H9 (cell line): Measurements from ENCODE around the gene HSD17B13. TPM values are rescaled to one million over a fixed set of nuclear protein-coding genes. Genes with fewer than 3 reads are reported as not detected.

ENCODE experiments used
- DNase-seq: peaks from one replicate; pipeline ENCODE4 v3.0.0-alpha.2; 2017
- H2AFZ ChIP-seq: one replicate; pipeline ENCODE4 v1.6.1; 2013; ENCODE audit warnings: mild to moderate bottlenecking, low read length, control low read depth, moderate library complexity
- H2AK5ac ChIP-seq: 2 replicates; pipeline ENCODE4 v1.6.1; 2013; ENCODE audit warnings: low read length, control low read depth, mixed read lengths; ENCODE audit not compliant: insufficient read length
- H2BK120ac ChIP-seq: one replicate; pipeline ENCODE4 v1.6.1; 2013; ENCODE audit warnings: low read depth, mild to moderate bottlenecking, low read length, control low read depth, inconsistent platforms; ENCODE audit not compliant: poor library complexity, severe bottlenecking
- H2BK12ac ChIP-seq: 2 replicates; pipeline ENCODE4 v1.6.1; 2013; ENCODE audit warnings: low read length, control low read depth, mixed read lengths, low read depth; ENCODE audit not compliant: insufficient read length
- H2BK15ac ChIP-seq: 2 replicates; pipeline ENCODE4 v1.6.1; 2013; ENCODE audit warnings: low read depth, low read length, control low read depth
- H2BK20ac ChIP-seq: one replicate; pipeline ENCODE4 v1.6.1; 2013; ENCODE audit warnings: low read depth, mild to moderate bottlenecking, low read length, control low read depth, inconsistent platforms; ENCODE audit not compliant: poor library complexity, severe bottlenecking
- H2BK5ac ChIP-seq: 2 replicates; pipeline ENCODE4 v1.6.1; 2013; ENCODE audit warnings: low read length, control low read depth, mixed read lengths; ENCODE audit not compliant: insufficient read length
- H3K14ac ChIP-seq: 2 replicates; pipeline ENCODE4 v1.6.1; 2013; ENCODE audit warnings: low read length, control low read depth; ENCODE audit not compliant: insufficient read depth
- H3K18ac ChIP-seq: 2 replicates; pipeline ENCODE4 v1.6.1; 2013; ENCODE audit warnings: low read depth, mild to moderate bottlenecking, mixed read lengths, low read length, control low read depth; ENCODE audit not compliant: insufficient read length
- H3K23ac ChIP-seq: 2 replicates; pipeline ENCODE4 v1.6.1; 2013; ENCODE audit warnings: low read length, control low read depth, mixed read lengths, low read depth; ENCODE audit not compliant: insufficient read length
- H3K23me2 ChIP-seq: 2 replicates; pipeline ENCODE4 v1.6.1; 2013; ENCODE audit warnings: low read depth, mild to moderate bottlenecking, mixed read lengths, low read length, control low read depth; ENCODE audit not compliant: insufficient read length, poor library complexity, severe bottlenecking
- H3K27ac ChIP-seq: 2 replicates; pipeline ENCODE4 v1.5.1; 2013; ENCODE audit warnings: low read length, control low read depth, mixed read lengths, low read depth; ENCODE audit not compliant: insufficient read length
- H3K27me3 ChIP-seq: 2 replicates; pipeline ENCODE4 v1.6.1; 2013; ENCODE audit warnings: low read length, control low read depth, inconsistent platforms; ENCODE audit not compliant: insufficient read depth
- H3K4ac ChIP-seq: 2 replicates; pipeline ENCODE4 v1.6.1; 2013; ENCODE audit warnings: low read depth, mild to moderate bottlenecking, control low read depth, inconsistent platforms, low read length, moderate library complexity
- H3K4me1 ChIP-seq: 2 replicates; pipeline ENCODE4 v1.6.1; 2013; ENCODE audit warnings: low read length, control low read depth, inconsistent platforms; ENCODE audit not compliant: insufficient read depth
- H3K4me2 ChIP-seq: 2 replicates; pipeline ENCODE4 v1.6.1; 2013; ENCODE audit warnings: low read length, control low read depth, mixed read lengths; ENCODE audit not compliant: insufficient read length, insufficient read depth
- H3K56ac ChIP-seq: 2 replicates; pipeline ENCODE4 v1.6.1; 2013; ENCODE audit warnings: low read depth, mild to moderate bottlenecking, mixed read lengths, low read length, control low read depth; ENCODE audit not compliant: insufficient read length
- H3K79me1 ChIP-seq: 2 replicates; pipeline ENCODE4 v1.6.1; 2013; ENCODE audit warnings: low read depth, mild to moderate bottlenecking, moderate library complexity, low read length, control low read depth, inconsistent platforms; ENCODE audit not compliant: insufficient read depth, poor library complexity, severe bottlenecking
- H3K79me2 ChIP-seq: 2 replicates; pipeline ENCODE4 v1.6.1; 2013; ENCODE audit warnings: low read length, control low read depth, inconsistent platforms; ENCODE audit not compliant: insufficient read depth
- H3K9ac ChIP-seq: 2 replicates; pipeline ENCODE4 v1.6.1; 2013; ENCODE audit warnings: low read length, control low read depth, mixed read lengths; ENCODE audit not compliant: insufficient read length; ENCODE audit errors: extremely low read depth
- H3K9me3 ChIP-seq: one replicate; pipeline ENCODE4 v1.6.1; 2013; ENCODE audit warnings: low read depth, low read length, inconsistent platforms; ENCODE audit not compliant: control insufficient read depth
- H3T11ph ChIP-seq: one replicate; pipeline ENCODE4 v1.6.1; 2013; ENCODE audit warnings: mild to moderate bottlenecking, low read length, control low read depth, inconsistent platforms
- H4K20me1 ChIP-seq: one replicate; pipeline ENCODE4 v1.6.1; 2013; ENCODE audit not compliant: control insufficient read depth, insufficient read length, insufficient read depth
- H4K5ac ChIP-seq: 2 replicates; pipeline ENCODE4 v1.6.1; 2013; ENCODE audit warnings: low read depth, mild to moderate bottlenecking, mixed read lengths, low read length, control low read depth; ENCODE audit not compliant: insufficient read length
- H4K8ac ChIP-seq: replicated peaks from 2 replicates; pipeline ENCODE4 v1.6.1; 2013; ENCODE audit warnings: low read length, control low read depth, mixed read lengths, low read depth; ENCODE audit not compliant: insufficient read length
- H4K91ac ChIP-seq: 2 replicates; pipeline ENCODE4 v1.6.1; 2013; ENCODE audit warnings: low read depth, mild to moderate bottlenecking, moderate library complexity, mixed read lengths, low read length, control low read depth; ENCODE audit not compliant: insufficient read length
- H3K27ac Mint-ChIP-seq, 3 experiments: 2 replicates in 2 of 3; 3 replicates in 1 of 3; pipeline ENCODE4 v1.8.0; 2020 to 2021; ENCODE audit warnings: mixed read lengths in 3 of 3, mild to moderate bottlenecking in 1 of 3, moderate library complexity in 1 of 3
- H3K27me3 Mint-ChIP-seq: 2 replicates; pipeline ENCODE4 v1.8.0; 2021; ENCODE audit warnings: low read depth, mild to moderate bottlenecking, moderate library complexity, mixed read lengths
- H3K36me3 Mint-ChIP-seq, 3 experiments: 2 replicates in 2 of 3; 3 replicates in 1 of 3; pipeline ENCODE4 v1.8.0; 2020 to 2021; ENCODE audit warnings: low read depth in 3 of 3, mixed read lengths in 3 of 3; ENCODE audit not compliant: insufficient read depth in 1 of 3
- H3K4me1 Mint-ChIP-seq, 2 experiments: 2 replicates each; pipeline ENCODE4 v1.8.0; 2020; ENCODE audit warnings: mixed read lengths in 2 of 2
- H3K4me3 Mint-ChIP-seq, 2 experiments: 2 replicates in 1 of 2; 3 replicates in 1 of 2; pipeline ENCODE4 v1.8.0; 2020 to 2021; ENCODE audit warnings: mild to moderate bottlenecking in 2 of 2, mixed read lengths in 2 of 2, moderate library complexity in 1 of 2
- H3K9me3 Mint-ChIP-seq, 2 experiments: 2 replicates in 1 of 2; 3 replicates in 1 of 2; pipeline ENCODE4 v1.8.0; 2020; ENCODE audit warnings: mild to moderate bottlenecking in 2 of 2, mixed read lengths in 2 of 2, moderate library complexity in 1 of 2
- whole genome bisulfite sequencing: extraction: QIAGEN DNeasy Blood & Tissue Kit; methylation state at CpG from one replicate; pipeline ENCODE4 v1.1.7; 2013; ENCODE audit warnings: missing lambda C conversion rate, low lambda C conversion rate, mixed read lengths; ENCODE audit not compliant: insufficient read length; ENCODE audit errors: extremely low coverage; 5-methylcytosine and 5-hydroxymethylcytosine counted together
- total RNA-seq: library from RNA; stranded (reverse); gene quantifications from 2 replicates; pipeline ENCODE4 v1.2.1, GENCODE V29; 2021
- TF ChIP-seq, protein P1 (sequence below): fragments of 200-600 bp; sonication (generic); conservative IDR thresholded peaks from 3 replicates; pipeline ENCODE4 v1.8.0; 2021; ENCODE audit warnings: antibody characterized with exemption, mild to moderate bottlenecking

HSD17B13 gene
- total RNA-seq, 1 experiment from 2014 or later = not detected

DNA sequence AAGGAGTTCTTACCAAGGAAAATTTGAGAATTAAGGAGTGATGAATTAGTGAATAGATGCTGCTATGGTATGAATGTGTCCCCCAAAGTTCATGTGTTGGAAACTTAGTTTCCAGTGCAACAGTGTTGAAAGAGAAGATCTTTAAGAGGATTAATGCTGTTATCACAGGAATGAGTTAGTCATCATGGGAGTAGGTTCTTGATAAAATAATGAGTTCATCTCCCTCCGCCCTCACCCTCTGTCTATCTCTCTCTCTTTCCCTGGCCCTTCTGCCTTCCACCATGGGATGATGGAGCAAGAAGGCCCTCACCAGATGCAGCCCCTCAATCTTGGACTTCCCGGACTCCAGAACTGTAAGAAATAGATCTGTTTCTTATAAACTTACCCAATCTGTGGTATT, 64.0 kb downstream of the HSD17B13 start:
- no peaks in the 10 kb centered on the region for H3K4me1 Mint-ChIP-seq
- Histone ChIP-seq H3K23ac (no peak overlapping the region), H3K79me1 (no peaks in the 10 kb centered on the region), H4K8ac (no peak overlapping the region), H2AK5ac (no peak overlapping the region), H3K9ac (no peak overlapping the region), H2BK15ac (no peak overlapping the region), H3T11ph (no peak overlapping the region), H3K56ac (no peak overlapping the region), H3K4me1 (no peaks in the 10 kb centered on the region), H3K14ac (no peak overlapping the region), H3K4me2 (no peak overlapping the region), H2BK20ac (no peak overlapping the region), H2BK120ac (no peak overlapping the region), H4K5ac (no peak overlapping the region), H3K18ac (no peak overlapping the region), H3K27ac (no peak overlapping the region), H3K79me2 (no peaks in the 10 kb centered on the region), H2BK12ac (no peak overlapping the region), H4K91ac (no peak overlapping the region), H2BK5ac (no peak overlapping the region), H3K23me2 (no peaks in the 10 kb centered on the region), H3K27me3 (no peaks in the 10 kb centered on the region), H3K4ac (no peak overlapping the region), H4K20me1 (no peaks in the 10 kb centered on the region), H3K9me3 (no peaks in the 10 kb centered on the region), H2AFZ (no peak overlapping the region)
- no peak for DNase-seq
- peaks cover 6 to 9% of the 10 kb centered on the region in 2 experiments for H3K9me3 Mint-ChIP-seq
- H3K27ac Mint-ChIP-seq = no peak overlapping the region
- H3K4me3 Mint-ChIP-seq = no peak overlapping the region
- TF ChIP-seq, protein P1, sequence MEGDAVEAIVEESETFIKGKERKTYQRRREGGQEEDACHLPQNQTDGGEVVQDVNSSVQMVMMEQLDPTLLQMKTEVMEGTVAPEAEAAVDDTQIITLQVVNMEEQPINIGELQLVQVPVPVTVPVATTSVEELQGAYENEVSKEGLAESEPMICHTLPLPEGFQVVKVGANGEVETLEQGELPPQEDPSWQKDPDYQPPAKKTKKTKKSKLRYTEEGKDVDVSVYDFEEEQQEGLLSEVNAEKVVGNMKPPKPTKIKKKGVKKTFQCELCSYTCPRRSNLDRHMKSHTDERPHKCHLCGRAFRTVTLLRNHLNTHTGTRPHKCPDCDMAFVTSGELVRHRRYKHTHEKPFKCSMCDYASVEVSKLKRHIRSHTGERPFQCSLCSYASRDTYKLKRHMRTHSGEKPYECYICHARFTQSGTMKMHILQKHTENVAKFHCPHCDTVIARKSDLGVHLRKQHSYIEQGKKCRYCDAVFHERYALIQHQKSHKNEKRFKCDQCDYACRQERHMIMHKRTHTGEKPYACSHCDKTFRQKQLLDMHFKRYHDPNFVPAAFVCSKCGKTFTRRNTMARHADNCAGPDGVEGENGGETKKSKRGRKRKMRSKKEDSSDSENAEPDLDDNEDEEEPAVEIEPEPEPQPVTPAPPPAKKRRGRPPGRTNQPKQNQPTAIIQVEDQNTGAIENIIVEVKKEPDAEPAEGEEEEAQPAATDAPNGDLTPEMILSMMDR = no peak
- no CpG with 5 or more reads among the region's 2 CpGs for WGBS
- peaks cover 3 to 5% (median 5%) of the 10 kb centered on the region in 3 experiments; a peak in 4 of 7 replicates for H3K36me3 Mint-ChIP-seq
- H3K27me3 Mint-ChIP-seq = no peaks in the 10 kb centered on the region; the same call in 1 of the 2 replicates
